RWPE2 (cell line): Measurements from ENCODE around the gene EEF1A1.
"Not testable (repeated sequence)": the region's sequence is repeated elsewhere in the genome, so short reads cannot be mapped to it uniquely, and the experiment has no call there.

Experiments used
- ATAC-seq: fragments of 200-7000 bp; cut with Tn5 transposase; 3 replicates; pipeline ENCODE4 v1.9.1; 2021; ENCODE audit warnings: low read depth
- DNase-seq: peaks from one replicate; pipeline ENCODE4 v3.0.0-alpha.2; 2020; ENCODE audit warnings: low spot score
- H3K27ac ChIP-seq: fragments of 450-650 bp; 2 replicates; pipeline ENCODE4 v1.5.1; 2017; ENCODE audit warnings: mild to moderate bottlenecking; ENCODE audit not compliant: poor library complexity, severe bottlenecking
- H3K27me3 ChIP-seq: fragments of 250-450 bp; sonication (Bioruptor Pico); 2 replicates; pipeline ENCODE4 v1.5.1; 2021; ENCODE audit warnings: mild to moderate bottlenecking, moderate library complexity; ENCODE audit not compliant: insufficient read depth, poor library complexity, severe bottlenecking
- H3K36me3 ChIP-seq: fragments of 250-450 bp; sonication (Bioruptor Pico); 2 replicates; pipeline ENCODE4 v1.5.1; 2020; ENCODE audit warnings: low read depth, mild to moderate bottlenecking, moderate library complexity
- H3K4me1 ChIP-seq: fragments of 250-450 bp; sonication (Bioruptor Pico); 2 replicates; pipeline ENCODE4 v1.5.1; 2021; ENCODE audit warnings: mild to moderate bottlenecking, moderate library complexity; ENCODE audit not compliant: insufficient read depth, poor library complexity, severe bottlenecking
- H3K4me3 ChIP-seq: fragments of 250-450 bp; sonication (Bioruptor Pico); 2 replicates; pipeline ENCODE4 v1.5.1; 2021; ENCODE audit warnings: mild to moderate bottlenecking, moderate library complexity; ENCODE audit not compliant: severe bottlenecking
- H3K9me3 ChIP-seq: fragments of 250-450 bp; sonication (Bioruptor Pico); 2 replicates; pipeline ENCODE4 v1.5.1; 2021; ENCODE audit warnings: mild to moderate bottlenecking, moderate library complexity; ENCODE audit not compliant: severe bottlenecking
- TF ChIP-seq, protein P1 (sequence below): fragments of 450-650 bp; IDR thresholded peaks from one replicate; pipeline ENCODE4 v1.5.1; 2017; ENCODE audit warnings: mild to moderate bottlenecking, moderate library complexity; ENCODE audit not compliant: poor library complexity, severe bottlenecking

The EEF1A1 gene

DNA sequence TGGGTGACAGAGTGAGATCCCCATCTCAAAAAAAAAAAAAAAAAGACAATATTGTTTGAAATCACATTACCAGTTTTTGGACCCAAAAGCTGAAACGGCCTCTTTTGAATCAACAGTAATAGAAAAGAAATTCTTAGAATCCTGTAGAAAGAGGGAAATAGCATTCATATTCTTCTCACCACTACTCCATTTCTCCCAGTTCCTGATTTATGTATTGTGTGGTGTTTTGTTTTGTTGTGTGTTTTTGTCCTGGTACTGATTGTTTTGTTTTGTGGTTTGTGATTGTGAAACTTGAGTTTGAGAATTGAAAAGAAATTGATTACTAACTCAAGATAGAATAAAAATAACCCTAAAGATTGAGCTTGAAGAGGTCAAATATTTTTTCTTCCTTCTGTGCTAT lies 26.2 kb upstream of the EEF1A1 start:
- H3K27ac ChIP-seq: no peak overlapping the region

DNA sequence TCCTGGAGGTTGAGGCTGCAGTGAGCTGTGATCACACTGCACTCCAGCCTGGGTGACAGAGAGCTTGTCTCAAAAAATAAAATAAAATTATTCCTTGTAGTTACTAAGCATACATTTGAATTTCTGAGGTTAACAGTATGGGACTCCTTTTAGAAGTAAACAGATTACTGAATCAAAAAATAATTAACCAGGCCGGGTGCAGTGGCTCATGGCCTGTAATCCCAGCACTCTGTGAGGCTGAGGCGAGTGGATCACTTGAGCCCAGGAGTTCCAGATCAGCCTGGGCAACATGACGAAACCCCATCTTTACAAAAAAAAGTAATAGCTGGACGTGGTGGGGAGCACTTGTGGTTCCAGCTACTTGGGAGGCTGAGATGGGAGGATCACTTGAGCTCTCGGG lies 22.1 kb upstream of the EEF1A1 start:
- no peaks in the 10 kb centered on the region for H3K36me3 ChIP-seq
- H3K4me3 ChIP-seq: no peak overlapping the region
- no peak for ATAC-seq

More for the DNA sequence above, 26.2 kb upstream of the EEF1A1 start:
- Histone ChIP-seq H3K9me3 (no peaks in the 10 kb centered on the region), H3K27me3 (no peaks in the 10 kb centered on the region), H3K4me1 (no peaks in the 10 kb centered on the region), H3K36me3 (no peaks in the 10 kb centered on the region), H3K4me3 (no peak overlapping the region)
- TF ChIP-seq, protein P1, sequence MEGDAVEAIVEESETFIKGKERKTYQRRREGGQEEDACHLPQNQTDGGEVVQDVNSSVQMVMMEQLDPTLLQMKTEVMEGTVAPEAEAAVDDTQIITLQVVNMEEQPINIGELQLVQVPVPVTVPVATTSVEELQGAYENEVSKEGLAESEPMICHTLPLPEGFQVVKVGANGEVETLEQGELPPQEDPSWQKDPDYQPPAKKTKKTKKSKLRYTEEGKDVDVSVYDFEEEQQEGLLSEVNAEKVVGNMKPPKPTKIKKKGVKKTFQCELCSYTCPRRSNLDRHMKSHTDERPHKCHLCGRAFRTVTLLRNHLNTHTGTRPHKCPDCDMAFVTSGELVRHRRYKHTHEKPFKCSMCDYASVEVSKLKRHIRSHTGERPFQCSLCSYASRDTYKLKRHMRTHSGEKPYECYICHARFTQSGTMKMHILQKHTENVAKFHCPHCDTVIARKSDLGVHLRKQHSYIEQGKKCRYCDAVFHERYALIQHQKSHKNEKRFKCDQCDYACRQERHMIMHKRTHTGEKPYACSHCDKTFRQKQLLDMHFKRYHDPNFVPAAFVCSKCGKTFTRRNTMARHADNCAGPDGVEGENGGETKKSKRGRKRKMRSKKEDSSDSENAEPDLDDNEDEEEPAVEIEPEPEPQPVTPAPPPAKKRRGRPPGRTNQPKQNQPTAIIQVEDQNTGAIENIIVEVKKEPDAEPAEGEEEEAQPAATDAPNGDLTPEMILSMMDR: no peak
- DNase-seq (no peak), ATAC-seq (no peak)

DNA sequence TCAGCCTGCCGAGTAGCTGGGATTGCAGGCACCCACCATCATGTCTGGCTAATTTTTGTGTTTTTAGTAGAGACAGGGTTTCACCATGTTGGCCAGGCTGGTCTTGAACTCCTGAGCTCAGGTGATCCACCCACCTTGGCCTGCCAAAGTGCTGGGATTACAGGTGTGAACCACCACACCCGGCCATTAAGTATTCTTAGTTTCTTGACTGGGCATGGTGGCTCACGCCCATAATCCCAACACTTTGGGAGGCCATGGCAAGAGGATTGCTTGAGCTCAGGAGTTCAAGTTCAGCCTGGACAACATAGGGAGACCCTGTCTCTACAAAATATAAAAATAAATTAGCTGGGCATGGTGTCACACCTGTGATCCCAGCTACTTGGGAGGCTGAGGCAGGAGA lies 21.6 kb upstream of the EEF1A1 start:
- not testable (repeated sequence) for H3K36me3 ChIP-seq, DNase-seq, H3K27me3 ChIP-seq, H3K27ac ChIP-seq, H3K9me3 ChIP-seq, H3K4me1 ChIP-seq, H3K4me3 ChIP-seq, ATAC-seq

More for the DNA sequence above, 22.1 kb upstream of the EEF1A1 start:
- H3K27me3 ChIP-seq: no peaks in the 10 kb centered on the region
- H3K4me1 ChIP-seq: no peaks in the 10 kb centered on the region
- TF ChIP-seq, protein P1: no peak
- H3K27ac ChIP-seq: no peak overlapping the region
- H3K9me3 ChIP-seq: no peaks in the 10 kb centered on the region
- no peak for DNase-seq

DNA sequence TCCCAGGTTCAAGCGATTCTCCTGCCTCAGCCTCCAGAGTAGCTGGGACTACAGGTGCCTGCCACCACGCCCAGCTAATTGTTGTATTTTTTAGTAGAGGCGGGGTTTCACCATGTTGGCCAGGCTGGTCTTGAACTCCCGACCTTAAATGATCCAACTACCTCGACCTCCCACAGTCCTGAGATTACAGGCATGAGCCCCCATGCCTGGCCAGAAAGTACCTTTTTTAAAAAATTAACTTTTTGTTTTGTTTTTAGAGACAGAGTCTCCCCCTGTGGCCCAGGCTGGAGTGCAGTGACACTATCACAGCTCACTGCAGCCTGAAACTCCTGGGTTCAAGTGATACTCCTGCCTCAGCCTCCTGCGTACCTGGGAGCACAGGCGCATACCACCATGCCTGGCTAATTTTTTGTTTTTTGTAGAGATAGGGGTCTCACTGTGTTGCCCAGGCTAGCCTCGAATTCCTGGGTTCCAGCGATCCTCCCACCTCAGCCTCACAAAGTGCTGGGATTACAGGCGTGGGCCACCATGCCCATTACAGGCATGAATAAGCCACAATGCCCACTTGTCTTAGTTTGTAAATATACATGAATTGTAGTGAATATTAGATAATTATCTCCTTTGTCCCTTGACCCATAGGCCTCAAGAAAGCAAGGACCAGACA lies 17.4 kb upstream of the EEF1A1 start:
- Histone ChIP-seq H3K36me3 (no peaks in the 10 kb centered on the region), H3K9me3 (no peaks in the 10 kb centered on the region), H3K27me3 (no peaks in the 10 kb centered on the region), H3K27ac (no peak overlapping the region), H3K4me3 (no peak overlapping the region), H3K4me1 (no peaks in the 10 kb centered on the region)
- TF ChIP-seq, protein P1: no peak
- ATAC-seq (no peak), DNase-seq (no peak)

DNA sequence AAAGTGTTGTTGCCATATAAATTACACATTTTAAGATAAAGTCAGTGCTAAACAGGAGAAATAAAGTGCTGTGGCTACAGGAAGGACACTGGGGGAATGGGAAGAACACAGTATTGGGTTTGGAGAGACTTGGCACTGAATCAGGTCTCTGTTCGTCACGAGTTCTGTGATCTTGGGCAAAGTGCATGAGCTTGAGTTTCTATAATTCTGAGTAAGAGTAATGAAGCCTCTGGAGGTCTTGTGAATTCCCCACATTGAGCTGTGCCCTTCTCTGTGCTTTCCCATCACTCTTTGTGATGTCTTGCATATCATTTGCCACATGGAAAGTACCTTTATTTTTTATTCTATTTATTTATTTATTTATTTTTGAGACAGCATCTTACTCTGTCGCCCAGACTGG lies 16.8 kb upstream of the EEF1A1 start:
- DNase-seq: no peak

More for the DNA sequence above, 16.8 kb upstream of the EEF1A1 start:
- Histone ChIP-seq H3K4me1 (no peaks in the 10 kb centered on the region), H3K9me3 (no peaks in the 10 kb centered on the region), H3K27ac (no peak overlapping the region), H3K36me3 (no peaks in the 10 kb centered on the region), H3K27me3 (no peaks in the 10 kb centered on the region), H3K4me3 (no peak overlapping the region)
- TF ChIP-seq, protein P1: no peak
- ATAC-seq: no peak
